HCT116 (cell line): ENCODE measurements around the gene CIB1. TPM values are rescaled to one million over a fixed set of nuclear protein-coding genes. Genes with fewer than 3 reads are reported as not detected.
A peak's percentile ranks its signal among the peaks of the same experiment; 100 is the strongest.

Source experiments
- ATAC-seq: fragments of 200-7000 bp; cut with Tn5 transposase; 2 replicates; pipeline ENCODE4 v1.9.1; 2020; ENCODE audit warnings: mild to moderate bottlenecking, moderate library complexity
- BruUV-seq: library from RNA; stranded (reverse); fragments of 400-500 nt; replicated peaks from 2 replicates; lab custom pipeline; 2021; lab: Mats Ljungman, UMichigan
- CTCF ChIA-PET: fragments of 300-600 bp; sonication (Branson Sonifier 250); formaldehyde crosslinking; loops from one replicate; lab custom pipeline; 2021; ENCODE audit warnings: antibody characterized with exemption; lab: Charles Lee
- POLR2A ChIA-PET: fragments of 300-600, 350-600 bp; sonication (Branson Sonifier 250); formaldehyde crosslinking; loops from one replicate; lab custom pipeline; 2021; ENCODE audit warnings: antibody characterized with exemption; lab: Charles Lee
- RAD21 ChIA-PET, 2 experiments: fragments of 300-600 bp; sonication (Branson Sonifier 250); formaldehyde crosslinking; loops; one replicate each; lab custom pipeline; 2023; ENCODE audit warnings: low total read pairs in 2 of 2; ENCODE audit not compliant: uncharacterized antibody in 2 of 2, unreplicated experiment in 2 of 2, low non-redundant PET in 1 of 2; lab: Charles Lee
- DNase-seq: peaks from one replicate; pipeline ENCODE4 v3.0.0-alpha.2; 2010; ENCODE audit warnings: low read depth, low spot score
- H2AFZ ChIP-seq: fragments of 200-600 bp; shearing (Covaris generic), sonication (generic); 2 replicates; pipeline ENCODE4 v1.6.1; 2017; ENCODE audit warnings: low read depth, mixed run types, mixed read lengths, antibody characterized with exemption, low read length; ENCODE audit not compliant: poor library complexity, severe bottlenecking
- H3K27ac ChIP-seq: 2 replicates; pipeline ENCODE4 v1.5.1; 2012; ENCODE audit warnings: low read depth, low read length
- H3K27me3 ChIP-seq: fragments of 200-600 bp; sonication (generic); 2 replicates; pipeline ENCODE4 v1.6.1; 2016; ENCODE audit warnings: mixed run types, low read length, mixed read lengths; ENCODE audit not compliant: insufficient read depth
- H3K36me3 ChIP-seq, 2 experiments: fragments of 200-500 bp in 1 of 2; fragments of 200-600 bp in 1 of 2; sonication (Bioruptor generic) in 1 of 2; sonication (generic) in 1 of 2; 2 replicates each; pipeline versions ENCODE4 v1.5.1 to v1.6.1; 2014 to 2016; ENCODE audit warnings: low read length in 2 of 2, inconsistent platforms in 1 of 2, mixed read lengths in 1 of 2, mixed run types in 1 of 2; ENCODE audit not compliant: insufficient read depth in 2 of 2, control insufficient read depth in 1 of 2
- H3K4me1 ChIP-seq, 2 experiments: fragments of 200-600 bp in 1 of 2; sonication (generic) in 1 of 2; 2 replicates each; pipeline versions ENCODE4 v1.5.1 to v1.6.1; 2012 to 2017; ENCODE audit warnings: low read length in 2 of 2, inconsistent platforms in 1 of 2, mild to moderate bottlenecking in 1 of 2, mixed read lengths in 1 of 2, mixed run types in 1 of 2, moderate library complexity in 1 of 2; ENCODE audit not compliant: insufficient read depth in 2 of 2, control insufficient read depth in 1 of 2
- H3K4me2 ChIP-seq: fragments of 200-600 bp; sonication (generic); 2 replicates; pipeline ENCODE4 v1.6.1; 2017; ENCODE audit warnings: mixed run types, low read length, mixed read lengths
- H3K4me3 ChIP-seq, 2 experiments: fragments of 200-600 bp in 1 of 2; sonication (generic) in 1 of 2; replicated peaks in 1 of 2; 2 replicates each; pipeline ENCODE4 v1.5.1; 2011 to 2016; ENCODE audit warnings: low read length in 2 of 2, control low read depth in 1 of 2, low read depth in 1 of 2, mild to moderate bottlenecking in 1 of 2, mixed read lengths in 1 of 2, mixed run types in 1 of 2
- H3K79me2 ChIP-seq: fragments of 200-600 bp; sonication (generic); 2 replicates; pipeline ENCODE4 v1.6.1; 2017; ENCODE audit warnings: mild to moderate bottlenecking, mixed run types, low read length, moderate library complexity, mixed read lengths; ENCODE audit not compliant: insufficient read depth
- H3K9ac ChIP-seq: fragments of 200-600 bp; sonication (generic); 2 replicates; pipeline ENCODE4 v1.6.1; 2016; ENCODE audit warnings: low read length, mixed read lengths
- H3K9me2 ChIP-seq: fragments of 200-600 bp; sonication (generic), shearing (Covaris generic); 2 replicates; pipeline ENCODE4 v1.6.1; 2017; ENCODE audit warnings: mixed run types, mild to moderate bottlenecking, moderate library complexity; ENCODE audit not compliant: insufficient read depth
- H3K9me3 ChIP-seq, 2 experiments: fragments of 200-500 bp in 1 of 2; fragments of 200-600 bp in 1 of 2; sonication (Bioruptor generic) in 1 of 2; sonication (generic) in 1 of 2; 2 replicates each; pipeline ENCODE4 v1.6.1; 2014 to 2017; ENCODE audit warnings: low read length in 2 of 2, mixed read lengths in 2 of 2, inconsistent platforms in 1 of 2, low read depth in 1 of 2, mild to moderate bottlenecking in 1 of 2, mixed run types in 1 of 2, moderate library complexity in 1 of 2; ENCODE audit not compliant: control insufficient read depth in 1 of 2, insufficient read depth in 1 of 2
- H4K20me1 ChIP-seq: fragments of 200-600 bp; sonication (generic), shearing (Covaris generic); 2 replicates; pipeline ENCODE4 v1.6.1; 2017; ENCODE audit warnings: mixed run types, mild to moderate bottlenecking, moderate library complexity; ENCODE audit not compliant: insufficient read depth
- ATF3 ChIP-seq: IDR thresholded peaks from 2 replicates; pipeline ENCODE4 v1.6.1; 2012
- CBX3 ChIP-seq: IDR thresholded peaks from 2 replicates; pipeline ENCODE4 v1.6.1; 2012; ENCODE audit warnings: low read depth
- CTCF ChIP-seq, 3 experiments: fragments of 200-600 bp in 1 of 3; sonication (generic) in 1 of 3; IDR thresholded peaks in 2 of 3; conservative IDR thresholded peaks in 1 of 3; 2 replicates each; pipeline ENCODE4 v1.5.1; 2012 to 2017; ENCODE audit warnings: low read depth in 2 of 3, low read length in 2 of 3, antibody characterized with exemption in 1 of 3, borderline replicate concordance in 1 of 3, control low read depth in 1 of 3, mild to moderate bottlenecking in 1 of 3, mixed read lengths in 1 of 3, mixed run types in 1 of 3, moderate library complexity in 1 of 3; ENCODE audit not compliant: insufficient read depth in 1 of 3
- EGR1 ChIP-seq: IDR thresholded peaks from 2 replicates; pipeline ENCODE4 v1.6.1; 2012; ENCODE audit warnings: low read depth
- FOSL1 ChIP-seq: IDR thresholded peaks from 2 replicates; pipeline ENCODE4 v1.6.1; 2012; ENCODE audit warnings: low read depth
- JUND ChIP-seq: IDR thresholded peaks from 2 replicates; pipeline ENCODE4 v1.6.1; 2012
- MAX ChIP-seq: IDR thresholded peaks from 2 replicates; pipeline ENCODE4 v1.6.1; 2012
- POLR2AphosphoS5 ChIP-seq: IDR thresholded peaks from 2 replicates; pipeline ENCODE4 v1.6.1; 2011; ENCODE audit warnings: mild to moderate bottlenecking, low read depth, low read length, moderate library complexity
- RAD21 ChIP-seq: IDR thresholded peaks from 2 replicates; pipeline ENCODE4 v1.6.1; 2012; ENCODE audit warnings: low read depth, mild to moderate bottlenecking
- YY1 ChIP-seq: IDR thresholded peaks from 2 replicates; pipeline ENCODE4 v1.6.1; 2011; ENCODE audit warnings: low read length, low read depth, moderate library complexity, mild to moderate bottlenecking; ENCODE audit not compliant: insufficient replicate concordance; ENCODE audit errors: extremely low read depth
- ZBTB33 ChIP-seq: IDR thresholded peaks from 2 replicates; pipeline ENCODE4 v1.6.1; 2011; ENCODE audit warnings: mild to moderate bottlenecking, low read length, moderate library complexity; ENCODE audit not compliant: insufficient replicate concordance; ENCODE audit errors: extremely low read depth
- ZFX ChIP-seq: fragments of 450-650 bp; IDR thresholded peaks from 2 replicates; pipeline ENCODE4 v1.6.1; 2017
- intact Hi-C: fragments of 100-400 bp; cut with micrococcal nuclease; formaldehyde crosslinking; loops from 2 replicates; pipeline ENCODE4 v1.10.0; 2022
- total RNA-seq: library from RNA; stranded (reverse); gene quantifications from one replicate; pipeline ENCODE4 v1.2.1, GENCODE V29; 2021; ENCODE audit not compliant: unreplicated experiment

CIB1 gene
- total RNA-seq, 1 experiment from 2014 or later, result 92.7 TPM

- H3K9me3 ChIP-seq, result no peaks in the 10 kb centered on the region
- H3K9ac ChIP-seq, result no peak overlapping the region
- H4K20me1 ChIP-seq, result no peaks in the 10 kb centered on the region
- POLR2A ChIA-PET, result no interaction called here
- TF ChIP-seq RAD21 (no peak), JUND (no peak), CBX3 (no peak), ATF3 (no peak), CTCF (IDR thresholded peaks at IDR 0.05 in 2 of 3, conservative IDR thresholded peaks at IDR 0.05 in 1 of 3; ENCODE audit: borderline replicate concordance in 1 of 3, insufficient read depth in 1 of 3, low read depth in 2 of 3, low read length in 2 of 3) (no peak), MAX (no peak), ZBTB33 (no peak), YY1 (no peak), ZFX (no peak), POLR2AphosphoS5 (no peak), FOSL1 (no peak), EGR1 (no peak)
- no peak overlapping the region for H3K4me3 ChIP-seq
- CTCF ChIA-PET, result no interaction called here
- BruUV-seq, result no TSS peak
- DNase-seq (no peak), ATAC-seq (no peak)
- H3K9me2 ChIP-seq, result no peaks in the 10 kb centered on the region
- H3K27me3 ChIP-seq, result no peaks in the 10 kb centered on the region
- peaks cover 26 to 64% of the 10 kb centered on the region in 2 experiments for H3K4me1 ChIP-seq
- peak overlapping the region; percentile 56; the same call in 1 of the 2 replicates for H3K27ac ChIP-seq
- peaks cover 8% of the 10 kb centered on the region; the same call in 1 of the 2 replicates for H3K79me2 ChIP-seq
- intact Hi-C loops, result no loop called here
- no peaks in the 10 kb centered on the region for H3K36me3 ChIP-seq
- H2AFZ ChIP-seq, result no peak overlapping the region
- peak overlapping the region; percentile 59; the same call in 1 of the 2 replicates for H3K4me2 ChIP-seq
- RAD21 ChIA-PET, result no interaction called here
These were observed 43.0 kb downstream of the CIB1 start for GRCh38 chr15:90190606-90191343.
